CD14-positive monocyte (primary cell): ENCODE data around the gene REXO4. TPM values are rescaled to one million over a fixed set of nuclear protein-coding genes. Genes with fewer than 3 reads are reported as not detected.

ENCODE experiments used
- DNase-seq, 3 donors: peaks; one replicate each; pipeline ENCODE4 v3.0.0-alpha.2; 2011 to 2022
- H2AFZ ChIP-seq: 2 replicates; pipeline ENCODE4 v1.6.0; 2012; ENCODE audit warnings: mild to moderate bottlenecking, low read depth, low read length, inconsistent platforms; ENCODE audit not compliant: insufficient read depth, poor library complexity, severe bottlenecking
- H3K27ac ChIP-seq, 2 donors: 1 replicate in 1 of 2; 2 replicates in 1 of 2; pipeline ENCODE4 v1.5.1; 2012 to 2013; ENCODE audit warnings: low read length in 2 of 2, control low read depth in 1 of 2, inconsistent platforms in 1 of 2, low read depth in 1 of 2, mild to moderate bottlenecking in 1 of 2
- H3K27me3 ChIP-seq, 2 donors: one replicate each; pipeline versions ENCODE4 v1.6.0 to v1.6.1; 2011 to 2013; ENCODE audit warnings: low read length in 2 of 2; ENCODE audit not compliant: control insufficient read depth in 2 of 2, insufficient read depth in 2 of 2
- H3K36me3 ChIP-seq, 2 donors: replicated peaks in 1 of 2; 1 replicate in 1 of 2; 2 replicates in 1 of 2; pipeline versions ENCODE4 v1.5.1 to v1.6.1; 2012 to 2013; ENCODE audit warnings: low read length in 2 of 2, control low read depth in 1 of 2, inconsistent platforms in 1 of 2, mild to moderate bottlenecking in 1 of 2; ENCODE audit not compliant: insufficient read depth in 2 of 2, control insufficient read depth in 1 of 2
- H3K4me1 ChIP-seq, 2 donors: 1 replicate in 1 of 2; 2 replicates in 1 of 2; pipeline versions ENCODE4 v1.5.1 to v1.6.1; 2012 to 2013; ENCODE audit warnings: low read length in 2 of 2, control low read depth in 1 of 2, inconsistent platforms in 1 of 2, mild to moderate bottlenecking in 1 of 2, moderate library complexity in 1 of 2; ENCODE audit not compliant: insufficient read depth in 2 of 2, control insufficient read depth in 1 of 2
- H3K4me2 ChIP-seq: replicated peaks from 2 replicates; pipeline ENCODE3; 2012; ENCODE audit warnings: low read length, moderate library complexity, mild to moderate bottlenecking; ENCODE audit not compliant: poor library complexity, severe bottlenecking; ENCODE audit errors: extremely low read depth
- H3K4me3 ChIP-seq, 3 experiments: fragments of 200-600 bp in 1 of 3; sonication (generic) in 1 of 3; replicated peaks in 1 of 3; 1 replicate in 2 of 3; 2 replicates in 1 of 3; pipeline ENCODE4 v1.5.1; 2011 to 2013; ENCODE audit warnings: low read length in 3 of 3, mild to moderate bottlenecking in 3 of 3, control low read depth in 2 of 3, low read depth in 2 of 3, inconsistent platforms in 1 of 3, moderate library complexity in 1 of 3
- H3K79me2 ChIP-seq: 2 replicates; pipeline ENCODE4 v1.6.0; 2012; ENCODE audit warnings: mild to moderate bottlenecking, control low read depth, inconsistent platforms, low read length, moderate library complexity; ENCODE audit not compliant: insufficient read depth
- H3K9ac ChIP-seq: 2 replicates; pipeline ENCODE4 v1.6.0; 2017; ENCODE audit warnings: low read length, mild to moderate bottlenecking; ENCODE audit not compliant: insufficient read depth, poor library complexity, severe bottlenecking
- H3K9me3 ChIP-seq, 2 donors: replicated peaks in 1 of 2; 1 replicate in 1 of 2; 2 replicates in 1 of 2; pipeline versions ENCODE4 v1.5.1 to v1.6.1; 2012 to 2013; ENCODE audit warnings: low read length in 2 of 2, control low read depth in 1 of 2; ENCODE audit not compliant: control insufficient read depth in 1 of 2, insufficient read depth in 1 of 2
- H4K20me1 ChIP-seq: 2 replicates; pipeline ENCODE4 v1.6.0; 2012; ENCODE audit warnings: mild to moderate bottlenecking, low read length, control low read depth, moderate library complexity; ENCODE audit not compliant: insufficient read depth
- H3K27ac Mint-ChIP-seq, 7 donors: one replicate each; pipeline ENCODE4 v1.8.0; 2020; ENCODE audit warnings: mild to moderate bottlenecking in 7 of 7, mixed read lengths in 7 of 7, moderate library complexity in 6 of 7, inconsistent platforms in 2 of 7
- H3K27me3 Mint-ChIP-seq, 3 donors: one replicate each; pipeline ENCODE4 v1.8.0; 2021 to 2022; ENCODE audit warnings: low read depth in 3 of 3, mild to moderate bottlenecking in 3 of 3, mixed read lengths in 3 of 3, moderate library complexity in 3 of 3, inconsistent platforms in 1 of 3
- H3K36me3 Mint-ChIP-seq, 2 donors: one replicate each; pipeline ENCODE4 v1.8.0; 2020; ENCODE audit warnings: mixed read lengths in 2 of 2, inconsistent platforms in 1 of 2, mild to moderate bottlenecking in 1 of 2
- H3K4me1 Mint-ChIP-seq: one replicate; pipeline ENCODE4 v1.8.0; 2020; ENCODE audit warnings: mild to moderate bottlenecking, mixed read lengths
- H3K4me3 Mint-ChIP-seq, 2 donors: one replicate each; pipeline ENCODE4 v1.8.0; 2020; ENCODE audit warnings: mild to moderate bottlenecking in 2 of 2, mixed read lengths in 2 of 2, moderate library complexity in 1 of 2
- H3K9me3 Mint-ChIP-seq, 7 donors: one replicate each; pipeline ENCODE4 v1.8.0; 2020 to 2022; ENCODE audit warnings: mixed read lengths in 7 of 7, mild to moderate bottlenecking in 6 of 7, moderate library complexity in 6 of 7, inconsistent platforms in 2 of 7
- WGBS: methylation state at CpG from one replicate; pipeline ENCODE4 v1.1.5; 2013; ENCODE audit warnings: missing lambda C conversion rate; ENCODE audit not compliant: insufficient coverage; 5-methylcytosine and 5-hydroxymethylcytosine counted together
- intact Hi-C, 2 donors: fragments of 100-400 bp; cut with micrococcal nuclease; formaldehyde crosslinking; loops; one replicate each; pipeline versions ENCODE4 v1.15.0 to v1.15.1; 2023
- polyA plus RNA-seq, 3 donors: library from polyadenylated mRNA; depleted of rRNA in 1 of 3; unstranded in 2 of 3; stranded (reverse) in 1 of 3; fragments of 300-500 nt in 2 of 3; fragments of >200 nt in 1 of 3; fragmentation: Illumina TruSeq in 2 of 3; gene quantifications; 1 replicate in 2 of 3; 2 replicates in 1 of 3; pipeline ENCODE4 v1.2.3, GENCODE V29; 2012 to 2021
- TF ChIP-seq, protein P1 (sequence below): fragments of 200-600 bp; IDR thresholded peaks from one replicate; pipeline ENCODE4 v1.8.0; 2022; ENCODE audit warnings: antibody characterized with exemption, mild to moderate bottlenecking

The REXO4 gene
- polyA plus RNA-seq, 3 donors, result 3.0 to 11.0 (median 4.2) TPM

DNA sequence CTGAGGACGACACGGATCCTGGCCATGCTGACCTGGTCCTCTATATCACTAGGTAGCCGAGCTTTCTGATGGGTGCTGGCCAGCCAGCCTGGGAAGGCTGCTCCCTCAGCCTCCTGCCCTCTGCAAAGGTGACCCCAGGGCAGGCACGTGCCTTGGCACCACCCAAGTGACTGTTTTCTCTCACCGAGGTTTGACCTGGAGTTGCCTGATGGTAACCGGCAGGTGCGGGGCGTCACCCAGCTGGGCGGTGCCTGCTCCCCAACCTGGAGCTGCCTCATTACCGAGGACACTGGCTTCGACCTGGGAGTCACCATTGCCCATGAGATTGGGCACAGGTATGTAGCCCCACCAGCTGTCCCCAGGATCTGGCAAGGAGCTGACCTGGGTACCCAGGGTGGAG is 8.2 kb upstream of the REXO4 start:
- peaks cover 5 to 8% of the 10 kb centered on the region in 2 donors for H3K4me1 ChIP-seq
- H3K4me2 ChIP-seq, result no peak overlapping the region
- H3K4me3 ChIP-seq, result no peak overlapping the region
- peaks cover 4% of the 10 kb centered on the region for H3K4me1 Mint-ChIP-seq
- no peak overlapping the region for H3K27ac ChIP-seq
- H3K27me3 ChIP-seq, result peaks cover 13 to 26% of the 10 kb centered on the region in 2 donors
- H3K9me3 Mint-ChIP-seq, result peaks cover 0 to 8% (median 4%) of the 10 kb centered on the region in 7 donors
- 92% methylated on average over 11 of the region's 11 CpGs for WGBS
- peaks cover 4 to 16% of the 10 kb centered on the region in 2 donors for H3K9me3 ChIP-seq
- H3K27me3 Mint-ChIP-seq, result peaks cover 28 to 45% (median 39%) of the 10 kb centered on the region in 3 donors
- H3K4me3 Mint-ChIP-seq, result no peak overlapping the region
- intact Hi-C loops, result no loop called here
- TF ChIP-seq, protein P1, sequence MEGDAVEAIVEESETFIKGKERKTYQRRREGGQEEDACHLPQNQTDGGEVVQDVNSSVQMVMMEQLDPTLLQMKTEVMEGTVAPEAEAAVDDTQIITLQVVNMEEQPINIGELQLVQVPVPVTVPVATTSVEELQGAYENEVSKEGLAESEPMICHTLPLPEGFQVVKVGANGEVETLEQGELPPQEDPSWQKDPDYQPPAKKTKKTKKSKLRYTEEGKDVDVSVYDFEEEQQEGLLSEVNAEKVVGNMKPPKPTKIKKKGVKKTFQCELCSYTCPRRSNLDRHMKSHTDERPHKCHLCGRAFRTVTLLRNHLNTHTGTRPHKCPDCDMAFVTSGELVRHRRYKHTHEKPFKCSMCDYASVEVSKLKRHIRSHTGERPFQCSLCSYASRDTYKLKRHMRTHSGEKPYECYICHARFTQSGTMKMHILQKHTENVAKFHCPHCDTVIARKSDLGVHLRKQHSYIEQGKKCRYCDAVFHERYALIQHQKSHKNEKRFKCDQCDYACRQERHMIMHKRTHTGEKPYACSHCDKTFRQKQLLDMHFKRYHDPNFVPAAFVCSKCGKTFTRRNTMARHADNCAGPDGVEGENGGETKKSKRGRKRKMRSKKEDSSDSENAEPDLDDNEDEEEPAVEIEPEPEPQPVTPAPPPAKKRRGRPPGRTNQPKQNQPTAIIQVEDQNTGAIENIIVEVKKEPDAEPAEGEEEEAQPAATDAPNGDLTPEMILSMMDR, result no peak
- H4K20me1 ChIP-seq, result no peaks in the 10 kb centered on the region
- no peak overlapping the region for H3K9ac ChIP-seq
- no peaks in the 10 kb centered on the region for H3K36me3 Mint-ChIP-seq
- DNase-seq, result no peak
- no peaks in the 10 kb centered on the region for H3K36me3 ChIP-seq
- no peak overlapping the region for H2AFZ ChIP-seq
- H3K27ac Mint-ChIP-seq, result no peak overlapping the region
- no peaks in the 10 kb centered on the region for H3K79me2 ChIP-seq

DNA sequence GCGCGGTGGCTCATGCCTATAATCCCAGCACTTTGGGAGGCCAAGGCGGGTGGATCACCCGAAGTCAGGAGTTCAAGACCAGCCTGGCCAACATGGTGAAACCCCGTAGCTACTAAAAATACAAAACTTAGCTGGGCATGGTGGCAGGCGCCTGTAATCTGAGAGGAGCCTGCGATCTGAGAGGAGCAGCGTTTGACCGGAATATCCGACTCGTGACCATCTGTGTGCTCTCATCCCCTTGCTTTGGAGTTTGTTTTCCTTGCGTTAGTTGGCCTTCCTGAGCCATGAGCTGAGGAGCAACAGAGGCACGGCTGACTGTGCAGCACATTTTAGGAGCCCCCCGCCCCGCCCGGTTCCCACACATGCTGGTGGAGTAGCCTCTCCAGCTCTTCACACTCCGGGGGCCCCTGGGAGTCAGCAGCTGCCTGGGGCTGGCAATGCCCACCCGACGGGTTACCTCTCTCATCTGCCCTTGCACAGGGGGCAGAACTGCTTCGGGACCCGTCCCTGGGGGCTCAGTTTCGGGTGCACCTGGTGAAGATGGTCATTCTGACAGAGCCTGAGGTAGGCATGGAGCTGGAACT is 7.3 kb upstream of the REXO4 start:
- TF ChIP-seq, protein P1, result no peak
- WGBS, result 92% methylated on average over 20 of the region's 22 CpGs
- no peak overlapping the region for H3K4me3 Mint-ChIP-seq
- Histone ChIP-seq H3K27ac (no peak overlapping the region), H3K4me3 (no peak overlapping the region), H3K4me1 (peaks cover 2 to 6% of the 10 kb centered on the region in 2 donors), H3K9ac (no peak overlapping the region), H3K79me2 (no peaks in the 10 kb centered on the region), H3K9me3 (peaks cover 3 to 15% of the 10 kb centered on the region in 2 donors), H2AFZ (no peak overlapping the region), H3K4me2 (no peak overlapping the region), H3K36me3 (no peaks in the 10 kb centered on the region), H3K27me3 (peaks cover 12 to 24% of the 10 kb centered on the region in 2 donors), H4K20me1 (no peaks in the 10 kb centered on the region)
- H3K4me1 Mint-ChIP-seq, result peaks cover 3% of the 10 kb centered on the region
- no peak overlapping the region for H3K27ac Mint-ChIP-seq
- H3K9me3 Mint-ChIP-seq, result peaks cover 0 to 6% (median 2%) of the 10 kb centered on the region in 7 donors
- intact Hi-C loops, result no loop called here
- H3K27me3 Mint-ChIP-seq, result peaks cover 26 to 38% (median 32%) of the 10 kb centered on the region in 3 donors
- H3K36me3 Mint-ChIP-seq, result no peaks in the 10 kb centered on the region
- DNase-seq, result no peak
